Measurements from ENCODE around the gene MAB21L3.

The MAB21L3 gene

GRCh38 chr1:116166011-116166571 lies 54.9 kb downstream of the MAB21L3 start:
- DNase-seq (ENCODE audit: low read depth): no peak

GRCh38 chr1:116166655-116167054 lies 55.5 kb downstream of the MAB21L3 start:
- no peak for DNase-seq (ENCODE audit: low read depth)

GRCh38 chr1:116167625-116168276 lies 56.6 kb downstream of the MAB21L3 start:
- DNase-seq (ENCODE audit: low read depth): no peak

DNA sequence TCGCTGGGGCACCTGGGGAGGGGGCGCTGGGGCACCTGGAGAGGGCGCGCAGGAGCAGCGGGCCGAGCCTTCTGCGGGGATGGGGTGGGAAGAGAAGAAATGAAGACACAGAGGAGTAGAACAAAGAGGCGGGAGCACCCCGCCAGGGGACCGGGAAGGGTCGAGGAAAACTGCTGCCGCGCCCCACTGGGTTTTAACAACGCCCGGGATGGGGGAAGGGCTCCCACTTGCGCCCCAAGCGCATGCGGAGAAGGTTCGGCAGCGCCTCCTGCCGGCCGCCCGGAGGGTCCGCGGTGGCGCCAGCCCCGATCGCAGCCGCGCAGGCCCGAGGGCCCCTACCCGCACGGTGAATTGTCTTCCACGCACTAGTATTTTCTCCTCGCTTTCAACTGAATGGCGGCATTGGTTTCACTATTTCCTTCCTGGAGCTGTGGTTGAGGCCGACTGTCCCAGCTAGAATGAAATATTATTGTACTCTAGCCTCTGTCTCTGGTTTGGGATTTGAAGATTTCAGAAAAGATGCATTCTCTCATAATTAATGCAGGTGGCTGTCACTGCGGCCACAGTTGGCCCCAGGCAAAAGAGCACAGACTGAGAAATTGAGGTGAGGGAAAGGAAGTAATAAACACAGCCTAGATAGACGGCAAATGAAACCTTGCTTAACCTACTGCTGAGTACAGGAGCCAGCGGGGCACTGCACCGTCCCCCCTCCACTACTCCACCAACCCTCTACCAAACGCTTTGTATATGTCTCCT lies 57.3 kb downstream of the MAB21L3 start:
- peak; percentile 63 for DNase-seq (ENCODE audit: low read depth)

DNA sequence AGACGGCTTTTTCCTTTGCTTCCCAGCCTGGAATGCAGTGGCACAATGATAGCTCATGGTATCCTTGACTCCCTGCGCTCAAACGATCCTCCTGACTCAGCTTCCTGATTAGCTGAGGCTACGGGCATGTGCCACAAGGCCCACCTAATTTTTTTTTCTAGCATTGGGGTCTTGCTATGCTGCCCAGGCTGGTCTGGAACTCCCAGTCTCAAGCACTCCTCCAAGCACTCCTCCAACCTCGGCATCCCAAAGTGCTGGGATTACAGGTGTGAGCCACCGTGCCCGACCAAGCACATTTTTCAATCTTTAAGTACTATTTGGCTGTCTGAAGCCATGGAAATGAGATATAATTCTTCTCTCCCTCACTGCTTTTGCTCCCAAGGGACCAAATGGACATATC lies 58.7 kb downstream of the MAB21L3 start:
- no peak for DNase-seq (ENCODE audit: low read depth)

DNA sequence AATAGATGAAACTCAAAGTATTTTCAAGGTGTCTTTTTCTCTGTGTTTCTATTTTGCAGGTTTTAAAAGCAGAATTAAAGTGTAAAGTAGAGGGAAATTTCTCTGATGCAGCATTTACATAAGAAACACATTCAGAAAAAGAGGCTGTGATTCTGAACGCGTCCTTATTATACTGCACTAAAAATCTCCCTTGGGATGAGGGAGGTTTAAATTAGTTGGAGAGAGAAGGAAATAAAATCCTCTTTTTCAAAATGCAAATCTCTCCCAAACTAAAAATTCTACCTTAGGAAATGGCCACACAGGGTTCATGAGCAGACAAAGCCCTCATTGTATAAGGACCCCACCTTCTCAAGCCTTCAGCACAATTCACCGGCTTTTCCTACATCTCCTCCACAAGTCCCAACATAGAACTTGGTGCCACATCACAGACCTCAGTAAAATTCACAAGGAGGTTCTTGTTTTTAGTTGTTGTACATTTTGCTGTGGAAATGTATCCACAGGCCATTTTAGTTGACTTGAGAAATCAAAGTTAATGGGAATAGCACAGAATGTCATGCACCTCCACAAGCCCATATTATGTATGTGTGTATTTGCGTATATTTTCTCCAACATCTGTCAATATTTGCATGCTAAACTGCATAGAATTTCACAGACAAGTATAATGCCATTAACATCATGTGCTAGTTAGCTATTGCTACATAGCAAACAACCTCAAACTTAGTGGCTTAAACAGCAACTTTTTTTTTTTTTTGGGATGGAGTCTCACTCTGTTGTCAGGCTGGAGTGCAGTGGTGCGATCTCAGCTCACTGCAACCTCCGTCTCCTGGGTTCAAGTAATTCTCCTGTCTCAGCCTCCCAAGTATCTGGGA lies 59.8 kb downstream of the MAB21L3 start:
- no peak for DNase-seq (ENCODE audit: low read depth)

DNA sequence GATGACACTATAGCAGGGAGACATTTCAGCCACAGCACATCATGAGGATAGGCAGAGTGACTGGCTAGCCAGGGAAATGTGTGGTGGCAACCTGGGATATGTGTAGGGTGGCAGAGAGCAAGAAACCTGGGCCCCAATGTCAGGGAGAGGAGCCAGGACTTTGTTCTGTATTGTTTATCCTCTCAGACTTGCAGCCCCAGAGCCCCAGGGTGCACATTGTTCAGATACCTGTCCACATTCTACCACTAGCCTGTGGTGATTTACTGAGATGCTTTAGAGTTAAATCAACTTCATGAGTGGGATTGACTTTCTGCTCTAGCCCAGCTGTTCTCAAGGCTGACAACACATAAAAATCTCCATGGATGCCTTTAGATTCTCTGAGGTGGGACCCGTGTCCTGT lies 61.5 kb downstream of the MAB21L3 start:
- no peak for DNase-seq (ENCODE audit: low read depth)

- no peak for DNase-seq (ENCODE audit: low read depth)
Observed at GRCh38 chr1:116175611-116176010, 64.4 kb downstream of the MAB21L3 start.

DNA sequence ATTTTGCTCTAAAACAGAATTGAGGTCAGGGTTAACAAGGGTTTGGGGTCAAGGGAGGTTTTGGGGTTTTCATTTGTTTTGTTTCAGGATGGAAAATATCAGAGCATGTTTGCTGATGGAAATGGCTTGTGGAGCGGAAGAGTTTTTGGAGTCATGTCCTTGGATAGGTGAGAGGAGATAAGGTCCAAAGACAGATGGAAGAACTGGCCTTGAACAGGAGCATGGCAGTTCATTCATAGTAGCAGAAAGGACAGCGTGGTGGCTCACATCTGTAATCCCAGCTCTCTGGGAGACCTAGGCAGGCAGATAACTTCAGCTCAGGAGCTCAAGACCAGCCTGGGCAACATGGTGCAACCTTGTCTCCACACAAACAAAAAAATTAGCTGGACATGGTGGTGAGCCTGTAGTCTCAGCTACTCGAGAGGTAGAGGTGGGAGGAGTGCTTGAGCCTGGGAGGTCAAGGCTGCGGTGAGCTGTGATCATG lies 65.1 kb downstream of the MAB21L3 start:
- no peak for DNase-seq (ENCODE audit: low read depth)

- DNase-seq (ENCODE audit: low read depth): no peak
Observed at GRCh38 chr1:116177861-116178260, 66.7 kb downstream of the MAB21L3 start.

DNA sequence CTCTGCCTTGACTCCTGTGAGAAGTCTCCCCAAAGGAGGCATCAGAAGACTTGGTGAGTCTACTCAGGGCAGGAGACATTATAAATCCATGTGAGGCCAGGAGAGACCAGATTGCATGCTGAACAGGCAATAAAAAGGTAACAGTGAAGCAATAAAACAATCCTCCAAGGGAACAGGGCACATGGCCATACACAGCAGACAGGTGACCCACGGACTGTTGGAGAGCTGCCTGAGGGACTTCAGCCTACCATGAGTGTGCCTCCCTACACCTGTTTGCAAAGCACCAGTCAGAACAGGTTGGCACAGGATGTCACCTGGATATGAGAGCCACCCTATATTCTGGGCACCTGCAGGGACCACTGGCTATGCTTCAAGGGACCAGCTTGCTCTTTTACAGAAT lies 67.6 kb downstream of the MAB21L3 start:
- no peak for DNase-seq (ENCODE audit: low read depth)

- no peak for DNase-seq (ENCODE audit: low read depth)
Observed at GRCh38 chr1:116179419-116179818, 68.2 kb downstream of the MAB21L3 start.

DNA sequence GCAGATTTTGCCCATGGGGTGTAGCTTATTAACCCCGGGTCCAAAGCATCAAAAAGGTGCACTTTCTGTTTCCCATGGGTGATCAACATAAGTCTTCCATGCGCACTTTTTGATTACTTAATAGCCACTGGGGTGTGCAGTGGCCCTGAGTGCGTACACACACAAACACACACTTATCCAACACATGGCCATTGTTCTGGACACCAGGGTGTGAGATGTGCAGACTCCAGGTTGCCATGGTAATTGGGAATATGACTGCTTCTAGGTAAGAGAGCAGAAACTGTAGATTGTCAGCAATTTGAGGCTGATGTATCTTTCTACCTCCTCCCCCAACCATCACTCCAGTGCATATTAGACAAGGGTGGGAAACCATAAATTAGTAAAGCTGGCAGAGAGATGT lies 68.8 kb downstream of the MAB21L3 start:
- DNase-seq (ENCODE audit: low read depth): no peak

- no peak for DNase-seq (ENCODE audit: low read depth)
Observed at GRCh38 chr1:116182019-116182714, 71.0 kb downstream of the MAB21L3 start.

Data from stimulated activated CD8-positive, alpha-beta memory T cell treated with anti-CD3 and anti-CD28 coated beads, Interleukin-12 subunit alpha, Interleukin-12 subunit beta, amount 100 ng/mL, for 1 hour (primary cell).